RWPE1 (cell line): ENCODE measurements around the gene IGLON5.

Experiments used
- CTCF ChIA-PET: fragments of 350-600 bp; sonication (Branson Sonifier 250); formaldehyde crosslinking; extraction: SDS; loops from one replicate; lab custom pipeline; 2021; lab: Yijun Ruan, JAX
- POLR2A ChIA-PET: fragments of 400-600 bp; formaldehyde crosslinking; extraction: SDS; loops from one replicate; lab custom pipeline; 2020; ENCODE audit warnings: antibody characterized with exemption; ENCODE audit not compliant: low non-redundant PET; lab: Yijun Ruan, JAX
- DNase-seq: peaks from one replicate; pipeline ENCODE4 v3.0.0; 2012; ENCODE audit warnings: low spot score
- H3K27ac ChIP-seq: fragments of 450-650 bp; 2 replicates; pipeline ENCODE4 v1.5.1; 2017
- CTCF ChIP-seq: fragments of 450-650 bp; conservative IDR thresholded peaks from 2 replicates; pipeline ENCODE4 v1.5.1; 2017; ENCODE audit warnings: low read depth, mild to moderate bottlenecking

IGLON5 gene

GRCh38 chr19:51294977-51295375 lies 16.5 kb upstream of the IGLON5 start:
- no peak overlapping the region for H3K27ac ChIP-seq
- CTCF ChIA-PET: interaction anchor here (0.6 kb wide), 1 partner anchor 15 kb away, joined by 5 read pairs; no protein-coding TSS in a partner anchor
- no peak for DNase-seq
- TF ChIP-seq CTCF: no peak
- POLR2A ChIA-PET: no interaction called here

- DNase-seq: no peak
- CTCF ChIA-PET: interaction anchor here (0.6 kb wide), 2 partner anchors 14 to 121 kb away, joined by 3 to 5 read pairs; no protein-coding TSS in a partner anchor
- no peak for TF ChIP-seq CTCF
- POLR2A ChIA-PET: no interaction called here
- no peak overlapping the region for H3K27ac ChIP-seq
These were observed 15.9 kb upstream of the IGLON5 start for GRCh38 chr19:51295382-51296126.

GRCh38 chr19:51296336-51297093 lies 14.9 kb upstream of the IGLON5 start:
- ChIA-PET CTCF (interaction anchor here (0.6 kb wide), 1 partner anchor 120 kb away, joined by 3 read pairs; no protein-coding TSS in a partner anchor), POLR2A (no interaction called here)
- no peak for DNase-seq
- no peak for TF ChIP-seq CTCF
- no peak overlapping the region for H3K27ac ChIP-seq

GRCh38 chr19:51297406-51297805 lies 14.0 kb upstream of the IGLON5 start:
- H3K27ac ChIP-seq: no peak overlapping the region
- ChIA-PET POLR2A (no interaction called here), CTCF (no interaction called here)
- TF ChIP-seq CTCF: no peak
- DNase-seq: no peak

- no peak overlapping the region for H3K27ac ChIP-seq
- no peak for DNase-seq
- TF ChIP-seq CTCF: no peak
- ChIA-PET POLR2A (no interaction called here), CTCF (no interaction called here)
These were observed 10.2 kb upstream of the IGLON5 start for GRCh38 chr19:51301266-51301665.

- ChIA-PET POLR2A (no interaction called here), CTCF (no interaction called here)
- no peak for TF ChIP-seq CTCF
- no peak overlapping the region for H3K27ac ChIP-seq
- DNase-seq: no peak
These were observed 6.0 kb upstream of the IGLON5 start for GRCh38 chr19:51305479-51305878.
